SK-N-MC (cell line): ENCODE results near the gene SRRT.

Source experiments
- DNase-seq: peaks from one replicate; pipeline ENCODE4 v3.0.0-alpha.2; 2011; ENCODE audit warnings: low read depth, low spot score
- H3K27ac ChIP-seq: fragments of 200-600 bp; sonication (generic); 2 replicates; pipeline ENCODE4 v1.5.1; 2016; ENCODE audit warnings: mixed run types
- H3K36me3 ChIP-seq: fragments of 200-600 bp; sonication (generic); 2 replicates; pipeline ENCODE4 v1.6.1; 2017; ENCODE audit warnings: antibody characterized with exemption, low read length, mixed read lengths; ENCODE audit not compliant: insufficient read depth
- H3K4me3 ChIP-seq: fragments of 200-600 bp; sonication (generic); 2 replicates; pipeline ENCODE4 v1.5.1; 2016
- H3K9ac ChIP-seq: fragments of 200-600 bp; sonication (generic); 2 replicates; pipeline ENCODE4 v1.8.0; 2017; ENCODE audit warnings: mixed run types, mixed read lengths; ENCODE audit not compliant: insufficient read length
- H3K9me3 ChIP-seq: fragments of 200-600 bp; sonication (generic); 2 replicates; pipeline ENCODE4 v1.6.1; 2017; ENCODE audit warnings: low read depth, mild to moderate bottlenecking, antibody characterized with exemption, low read length, moderate library complexity, mixed read lengths
- EZH2 ChIP-seq: fragments of 200-600 bp; sonication (generic); IDR thresholded peaks from one replicate; pipeline ENCODE4 v1.6.1; 2017; ENCODE audit warnings: antibody characterized with exemption
- FOXP2 ChIP-seq: optimal IDR thresholded peaks from 2 replicates; pipeline ENCODE3; 2011; ENCODE audit warnings: mild to moderate bottlenecking, moderate library complexity; ENCODE audit not compliant: insufficient read depth; ENCODE audit errors: extremely low read length, control extremely low read depth
- POLR2AphosphoS5 ChIP-seq: IDR thresholded peaks from 2 replicates; pipeline ENCODE4 v1.6.1; 2012; ENCODE audit warnings: mild to moderate bottlenecking, low read depth, low read length, borderline replicate concordance

The SRRT gene

GRCh38 chr7:100874300-100874576, 665 bp upstream of the SRRT start:
- H3K4me3 ChIP-seq, result peak overlapping the region; percentile 90
- H3K27ac ChIP-seq, result peak overlapping the region; percentile 96
- TF ChIP-seq POLR2AphosphoS5, result no peak
- TF ChIP-seq FOXP2, result no peak
- no peak for TF ChIP-seq EZH2
- no peaks in the 10 kb centered on the region for H3K9me3 ChIP-seq
- peak overlapping the region; percentile 92 for H3K9ac ChIP-seq
- H3K36me3 ChIP-seq, result peaks cover 78% of the 10 kb centered on the region
- DNase-seq, result no peak

DNA sequence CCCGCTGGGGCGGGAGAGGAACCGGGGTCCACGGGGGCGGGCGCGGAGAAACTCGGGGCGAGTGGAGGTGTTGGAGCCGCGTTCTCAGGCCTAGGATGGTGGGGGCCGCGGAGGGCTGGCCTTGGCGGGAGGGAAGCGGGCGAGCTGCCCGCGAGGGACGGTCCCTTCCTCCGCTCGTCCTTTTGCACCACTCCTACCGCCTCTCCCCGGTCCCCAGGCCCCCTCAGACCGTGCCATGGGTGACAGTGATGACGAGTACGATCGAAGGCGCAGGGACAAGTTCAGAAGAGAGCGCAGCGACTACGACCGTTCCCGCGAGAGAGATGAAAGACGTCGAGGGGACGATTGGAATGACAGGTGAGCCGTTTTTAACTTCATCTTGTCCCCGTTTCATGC, 451 bp downstream of the SRRT start:
- no peak for TF ChIP-seq EZH2
- no peak for TF ChIP-seq POLR2AphosphoS5
- no peak for TF ChIP-seq FOXP2
- Histone ChIP-seq H3K27ac (peak overlapping the region; percentile 86), H3K9ac (peak overlapping the region; percentile 92), H3K9me3 (no peaks in the 10 kb centered on the region), H3K36me3 (peaks cover 83% of the 10 kb centered on the region), H3K4me3 (peak overlapping the region; percentile 90)
- DNase-seq, result no peak

DNA sequence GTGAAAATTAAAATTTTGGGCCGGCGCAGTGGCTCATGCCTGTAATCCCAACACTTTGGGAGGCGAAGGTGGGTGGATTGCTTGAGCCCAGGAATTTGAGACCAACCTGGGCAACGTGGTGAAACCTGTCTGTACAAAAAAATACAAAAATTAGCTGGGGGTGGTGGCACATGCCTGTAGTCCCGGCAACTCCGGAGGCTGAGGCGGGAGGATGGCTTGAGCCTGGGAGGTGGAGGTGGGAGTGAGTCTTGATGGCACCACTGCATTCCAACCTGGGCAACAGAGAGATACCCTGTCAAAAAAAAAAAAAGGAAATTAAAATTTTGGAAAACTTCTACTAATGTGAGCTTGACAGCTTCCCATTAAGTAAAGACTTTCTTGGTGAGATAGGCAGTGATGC, 3.1 kb downstream of the SRRT start:
- TF ChIP-seq EZH2 (no peak), POLR2AphosphoS5 (no peak), FOXP2 (no peak)
- H3K4me3 ChIP-seq, result no peak overlapping the region
- no peaks in the 10 kb centered on the region for H3K9me3 ChIP-seq
- no peak overlapping the region for H3K27ac ChIP-seq
- no peak for DNase-seq
- H3K36me3 ChIP-seq, result peaks cover 87% of the 10 kb centered on the region
- peak overlapping the region; percentile 2 for H3K9ac ChIP-seq

- no peak for DNase-seq
- no peak overlapping the region for H3K4me3 ChIP-seq
- TF ChIP-seq EZH2, result no peak
- TF ChIP-seq POLR2AphosphoS5, result no peak
- no peak for TF ChIP-seq FOXP2
- H3K36me3 ChIP-seq, result peaks cover 87% of the 10 kb centered on the region
- no peak overlapping the region for H3K27ac ChIP-seq
- no peaks in the 10 kb centered on the region for H3K9me3 ChIP-seq
- H3K9ac ChIP-seq, result peak overlapping the region; percentile 45
These were observed 3.8 kb downstream of the SRRT start for GRCh38 chr7:100878685-100879084.

DNA sequence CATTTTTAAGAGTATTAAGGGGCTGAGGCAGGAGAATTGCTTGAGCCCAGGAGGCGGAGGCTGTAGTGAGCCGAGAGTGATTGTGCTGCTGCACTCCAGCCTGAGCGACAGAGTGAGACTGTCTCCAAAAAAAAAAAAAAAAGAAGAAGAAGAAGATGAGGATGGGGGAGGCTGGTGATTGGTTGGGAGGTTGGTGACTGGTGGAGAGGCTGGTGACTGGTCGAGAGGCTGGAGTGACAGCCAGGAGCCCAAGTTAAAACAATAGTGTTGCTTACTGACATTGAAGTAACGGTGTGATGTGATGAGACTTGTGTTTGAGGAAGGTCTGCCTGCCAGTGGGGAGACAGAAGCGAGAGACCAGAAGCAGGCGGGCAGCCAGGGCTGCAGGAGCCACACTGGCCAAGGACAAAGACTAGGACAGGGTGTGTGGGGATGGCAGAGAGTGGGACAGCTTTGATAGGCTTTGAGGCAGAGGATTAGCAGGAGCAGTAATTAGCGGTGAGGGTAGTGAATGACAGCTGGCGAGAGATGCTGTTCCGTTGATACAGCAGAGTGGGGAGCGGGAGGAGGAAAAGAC, 4.9 kb downstream of the SRRT start:
- H3K36me3 ChIP-seq, result peaks cover 89% of the 10 kb centered on the region
- no peak overlapping the region for H3K9ac ChIP-seq
- DNase-seq, result no peak
- no peaks in the 10 kb centered on the region for H3K9me3 ChIP-seq
- H3K4me3 ChIP-seq, result no peak overlapping the region
- TF ChIP-seq FOXP2 (no peak), POLR2AphosphoS5 (no peak), EZH2 (no peak)
- H3K27ac ChIP-seq, result no peak overlapping the region

DNA sequence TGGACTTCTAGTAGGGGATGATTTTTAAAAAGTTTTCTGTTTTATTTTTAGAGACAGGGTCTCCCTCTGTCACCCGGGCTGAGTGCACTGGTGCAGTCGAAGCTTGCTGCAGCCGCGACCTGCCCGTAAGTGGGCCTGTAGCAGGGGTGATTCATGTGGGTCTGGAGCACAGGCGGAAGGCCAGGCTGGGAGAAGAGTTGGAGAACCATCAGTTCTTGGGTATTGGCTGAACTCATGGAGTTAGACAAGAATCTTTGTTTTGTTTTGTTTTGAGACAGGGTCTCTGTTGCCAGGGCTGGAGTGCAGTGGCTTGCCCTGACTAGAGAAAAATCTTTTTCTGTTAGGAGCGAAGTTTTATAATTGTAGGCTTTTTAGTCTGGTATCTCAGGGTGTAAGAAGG, 5.7 kb downstream of the SRRT start:
- no peak overlapping the region for H3K27ac ChIP-seq
- H3K9me3 ChIP-seq, result no peaks in the 10 kb centered on the region
- TF ChIP-seq FOXP2 (no peak), POLR2AphosphoS5 (no peak), EZH2 (no peak)
- H3K36me3 ChIP-seq, result peaks cover 98% of the 10 kb centered on the region
- no peak overlapping the region for H3K4me3 ChIP-seq
- no peak overlapping the region for H3K9ac ChIP-seq
- no peak for DNase-seq

- H3K9ac ChIP-seq, result no peak overlapping the region
- TF ChIP-seq FOXP2 (no peak), EZH2 (no peak), POLR2AphosphoS5 (no peak)
- DNase-seq, result no peak
- peaks cover 99% of the 10 kb centered on the region for H3K36me3 ChIP-seq
- H3K27ac ChIP-seq, result no peak overlapping the region
- no peak overlapping the region for H3K4me3 ChIP-seq
- no peaks in the 10 kb centered on the region for H3K9me3 ChIP-seq
These were observed 6.2 kb downstream of the SRRT start for GRCh38 chr7:100881136-100881535.

DNA sequence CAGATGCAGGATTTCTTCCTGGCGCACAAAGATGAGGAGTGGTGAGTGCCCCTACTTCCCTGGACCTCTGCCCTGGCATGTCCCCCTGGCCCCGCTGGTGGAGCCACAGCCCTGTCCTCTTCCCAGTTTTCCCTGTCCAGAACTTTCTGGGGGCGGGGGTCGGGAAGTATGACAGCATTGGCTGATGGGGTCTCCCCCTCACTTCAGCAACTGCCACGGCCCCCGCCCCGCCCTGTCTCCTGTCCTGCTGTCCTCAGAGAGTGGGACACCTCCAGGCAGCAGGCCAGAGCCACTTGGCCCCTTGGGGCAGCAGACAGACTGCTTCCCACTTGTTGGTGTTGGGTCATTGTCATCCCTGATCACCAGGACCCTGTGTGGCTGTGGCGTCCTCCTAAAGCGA, 7.3 kb downstream of the SRRT start:
- H3K9me3 ChIP-seq, result no peaks in the 10 kb centered on the region
- no peak overlapping the region for H3K27ac ChIP-seq
- no peak overlapping the region for H3K9ac ChIP-seq
- DNase-seq, result no peak
- H3K36me3 ChIP-seq, result peaks cover 99% of the 10 kb centered on the region
- H3K4me3 ChIP-seq, result no peak overlapping the region
- TF ChIP-seq POLR2AphosphoS5, result no peak
- no peak for TF ChIP-seq EZH2
- no peak for TF ChIP-seq FOXP2
